ENCODE data around the gene TSG101.

Gene TSG101

GRCh38 chr11:18491924-18492323 is 34.8 kb downstream of the TSG101 start:
- no peak for DNase-seq

GRCh38 chr11:18490736-18491485 is 35.8 kb downstream of the TSG101 start:
- DNase-seq: no peak

- no peak for DNase-seq
Observed at GRCh38 chr11:18490319-18490718, 36.4 kb downstream of the TSG101 start.

GRCh38 chr11:18485913-18486528 is 40.7 kb downstream of the TSG101 start:
- DNase-seq: no peak

GRCh38 chr11:18479063-18479462 is 47.7 kb downstream of the TSG101 start:
- DNase-seq: no peak

- no peak for DNase-seq
Observed at GRCh38 chr11:18472587-18472986, 54.2 kb downstream of the TSG101 start.

GRCh38 chr11:18471995-18472394 is 54.7 kb downstream of the TSG101 start:
- DNase-seq: no peak

- DNase-seq: no peak
Observed at GRCh38 chr11:18468961-18469360, 57.8 kb downstream of the TSG101 start.

GRCh38 chr11:18468059-18468458 is 58.7 kb downstream of the TSG101 start:
- no peak for DNase-seq

GRCh38 chr11:18466402-18466801 is 60.3 kb downstream of the TSG101 start:
- no peak for DNase-seq

- no peak for DNase-seq
Observed at GRCh38 chr11:18463439-18463838, 63.3 kb downstream of the TSG101 start.

- no peak for DNase-seq
Observed at GRCh38 chr11:18461909-18462308, 64.8 kb downstream of the TSG101 start.

GRCh38 chr11:18459634-18460033 is 67.1 kb downstream of the TSG101 start:
- no peak for DNase-seq

GRCh38 chr11:18457450-18457849 is 69.3 kb downstream of the TSG101 start:
- no peak for DNase-seq

GRCh38 chr11:18455686-18456372 is 70.9 kb downstream of the TSG101 start, which contains the start of gene LDHAL6A:
Gene LDHAL6A (plus strand): TSS chr11:18455856. CDS start chr11:18456681, 825 bp downstream.
- no peak for DNase-seq

- DNase-seq: no peak
Observed at GRCh38 chr11:18452927-18453326, 73.8 kb downstream of the TSG101 start.

- no peak for DNase-seq
Observed at GRCh38 chr11:18449251-18449650, 77.5 kb downstream of the TSG101 start.

- DNase-seq: no peak
Observed at GRCh38 chr11:18438691-18439090, 88.1 kb downstream of the TSG101 start.

Data from NCI-H2081 treated with DMSO at 0.1 percent for 48 hours (cell line).